Measurements from ENCODE around the gene PROZ. TPM values are rescaled to one million over a fixed set of nuclear protein-coding genes. Genes with fewer than 3 reads are reported as not detected.

Gene PROZ
- total and polyA plus RNA-seq, 2 of the 13 experiments (the other 11 are each of a cell fraction or from before 2014, with no cell fraction given): 5.6 to 22.5 TPM

DNA sequence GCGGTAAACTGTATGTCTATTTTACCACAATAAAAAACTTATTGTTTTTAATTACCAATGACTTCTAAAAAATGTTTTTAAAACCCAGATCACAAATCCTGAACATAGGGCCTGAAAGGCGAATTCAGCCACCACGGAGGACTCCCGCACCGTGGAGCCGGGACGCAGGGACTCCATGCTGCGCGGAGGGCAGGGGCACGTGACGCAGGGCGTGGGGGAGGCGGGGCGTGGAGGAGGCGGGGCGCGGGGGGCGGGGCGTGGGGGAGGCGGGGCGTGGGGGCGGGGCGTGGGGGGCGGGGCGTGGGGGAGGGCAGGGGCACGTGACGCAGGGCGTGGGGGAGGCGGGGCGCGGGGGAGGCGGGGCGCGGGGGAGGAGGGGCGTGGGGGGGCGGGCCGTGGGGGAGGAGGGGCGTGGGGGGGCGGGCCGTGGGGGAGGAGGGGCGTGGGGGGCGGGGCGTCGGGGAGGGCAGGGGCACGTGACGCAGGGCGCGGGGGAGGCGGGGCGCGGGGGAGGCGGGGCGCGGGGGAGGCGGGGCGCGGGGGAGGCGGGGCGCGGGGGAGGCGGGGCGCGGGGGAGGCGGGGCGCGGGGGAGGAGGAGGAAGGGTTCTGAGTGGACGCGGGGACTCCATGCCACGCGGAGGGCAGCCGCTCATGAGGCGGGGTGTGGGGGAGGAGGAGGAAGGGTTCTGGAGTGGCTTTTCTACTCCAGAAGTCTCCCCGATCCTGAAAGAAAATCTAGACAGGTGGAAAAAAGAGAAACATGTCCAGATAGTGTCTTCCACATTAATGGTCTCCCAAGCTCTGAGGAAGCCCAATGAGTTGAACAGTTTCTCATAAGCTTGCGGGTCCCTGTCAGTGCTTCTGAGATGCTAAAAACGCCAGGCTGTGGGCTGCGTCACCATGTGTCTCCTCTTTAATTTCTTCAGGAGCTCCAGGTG lies 4.4 kb upstream of the PROZ start (continued):
- TF ChIP-seq DBP (CRISPR knock-in tag; IDR thresholded peaks at IDR 0.05; ENCODE audit: not compliant biosample characterization): no peak
- no peak; the same call in 1 of the 2 replicates for TF ChIP-seq MEF2D (CRISPR knock-in tag; IDR thresholded peaks at IDR 0.05)
- no peak for TF ChIP-seq ZNF333 (CRISPR knock-in tag; IDR thresholded peaks at IDR 0.05; ENCODE audit: borderline replicate concordance)
- 0 out of 2 replicates have a peak, but pooled peaks have one; percentile 4 for TF ChIP-seq PAXIP1 (CRISPR knock-in tag; conservative IDR thresholded peaks at IDR 0.05)
- no peak for TF ChIP-seq IKZF1 (IDR thresholded peaks at IDR 0.05)
- TF ChIP-seq, protein P1, sequence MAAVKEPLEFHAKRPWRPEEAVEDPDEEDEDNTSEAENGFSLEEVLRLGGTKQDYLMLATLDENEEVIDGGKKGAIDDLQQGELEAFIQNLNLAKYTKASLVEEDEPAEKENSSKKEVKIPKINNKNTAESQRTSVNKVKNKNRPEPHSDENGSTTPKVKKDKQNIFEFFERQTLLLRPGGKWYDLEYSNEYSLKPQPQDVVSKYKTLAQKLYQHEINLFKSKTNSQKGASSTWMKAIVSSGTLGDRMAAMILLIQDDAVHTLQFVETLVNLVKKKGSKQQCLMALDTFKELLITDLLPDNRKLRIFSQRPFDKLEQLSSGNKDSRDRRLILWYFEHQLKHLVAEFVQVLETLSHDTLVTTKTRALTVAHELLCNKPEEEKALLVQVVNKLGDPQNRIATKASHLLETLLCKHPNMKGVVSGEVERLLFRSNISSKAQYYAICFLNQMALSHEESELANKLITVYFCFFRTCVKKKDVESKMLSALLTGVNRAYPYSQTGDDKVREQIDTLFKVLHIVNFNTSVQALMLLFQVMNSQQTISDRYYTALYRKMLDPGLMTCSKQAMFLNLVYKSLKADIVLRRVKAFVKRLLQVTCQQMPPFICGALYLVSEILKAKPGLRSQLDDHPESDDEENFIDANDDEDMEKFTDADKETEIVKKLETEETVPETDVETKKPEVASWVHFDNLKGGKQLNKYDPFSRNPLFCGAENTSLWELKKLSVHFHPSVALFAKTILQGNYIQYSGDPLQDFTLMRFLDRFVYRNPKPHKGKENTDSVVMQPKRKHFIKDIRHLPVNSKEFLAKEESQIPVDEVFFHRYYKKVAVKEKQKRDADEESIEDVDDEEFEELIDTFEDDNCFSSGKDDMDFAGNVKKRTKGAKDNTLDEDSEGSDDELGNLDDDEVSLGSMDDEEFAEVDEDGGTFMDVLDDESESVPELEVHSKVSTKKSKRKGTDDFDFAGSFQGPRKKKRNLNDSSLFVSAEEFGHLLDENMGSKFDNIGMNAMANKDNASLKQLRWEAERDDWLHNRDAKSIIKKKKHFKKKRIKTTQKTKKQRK (IDR thresholded peaks at IDR 0.05; ENCODE audit: low read length): no peak
- 0 out of 2 replicates have a peak, but pooled peaks have one; percentile 10 for TF ChIP-seq KMT2A (CRISPR knock-in tag; IDR thresholded peaks at IDR 0.05)
- no peak for TF ChIP-seq ZBTB39 (CRISPR knock-in tag; IDR thresholded peaks at IDR 0.05)
- TF ChIP-seq ZNF766 (CRISPR knock-in tag; IDR thresholded peaks at IDR 0.05; ENCODE audit: borderline replicate concordance): 0 out of 2 replicates have a peak, but pooled peaks have one; percentile 38
- TF ChIP-seq, protein P2, sequence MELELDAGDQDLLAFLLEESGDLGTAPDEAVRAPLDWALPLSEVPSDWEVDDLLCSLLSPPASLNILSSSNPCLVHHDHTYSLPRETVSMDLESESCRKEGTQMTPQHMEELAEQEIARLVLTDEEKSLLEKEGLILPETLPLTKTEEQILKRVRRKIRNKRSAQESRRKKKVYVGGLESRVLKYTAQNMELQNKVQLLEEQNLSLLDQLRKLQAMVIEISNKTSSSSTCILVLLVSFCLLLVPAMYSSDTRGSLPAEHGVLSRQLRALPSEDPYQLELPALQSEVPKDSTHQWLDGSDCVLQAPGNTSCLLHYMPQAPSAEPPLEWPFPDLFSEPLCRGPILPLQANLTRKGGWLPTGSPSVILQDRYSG (CRISPR knock-in tag; IDR thresholded peaks at IDR 0.05): no peak
- TF ChIP-seq, protein P3, sequence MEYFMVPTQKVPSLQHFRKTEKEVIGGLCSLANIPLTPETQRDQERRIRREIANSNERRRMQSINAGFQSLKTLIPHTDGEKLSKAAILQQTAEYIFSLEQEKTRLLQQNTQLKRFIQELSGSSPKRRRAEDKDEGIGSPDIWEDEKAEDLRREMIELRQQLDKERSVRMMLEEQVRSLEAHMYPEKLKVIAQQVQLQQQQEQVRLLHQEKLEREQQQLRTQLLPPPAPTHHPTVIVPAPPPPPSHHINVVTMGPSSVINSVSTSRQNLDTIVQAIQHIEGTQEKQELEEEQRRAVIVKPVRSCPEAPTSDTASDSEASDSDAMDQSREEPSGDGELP (IDR thresholded peaks at IDR 0.05; ENCODE audit: borderline replicate concordance, low read depth): no peak

Measured in HepG2 (cell line).